UCSD-AML1 (cell line): ENCODE measurements around the gene NPM1.
"Not testable (repeated sequence)": the region's sequence is repeated elsewhere in the genome, so short reads cannot be mapped to it uniquely, and the experiment has no call there.

Experiments
- DNase-seq: peaks from one replicate; lab custom pipeline; 2025; ENCODE audit not compliant: unreplicated experiment; lab: John Stamatoyannopoulos, UW

The NPM1 gene

GRCh38 chr5:171412186-171412585 is 24.5 kb downstream of the NPM1 start:
- no peak for DNase-seq

GRCh38 chr5:171413153-171413910 is 25.7 kb downstream of the NPM1 start:
- no peak for DNase-seq

DNA sequence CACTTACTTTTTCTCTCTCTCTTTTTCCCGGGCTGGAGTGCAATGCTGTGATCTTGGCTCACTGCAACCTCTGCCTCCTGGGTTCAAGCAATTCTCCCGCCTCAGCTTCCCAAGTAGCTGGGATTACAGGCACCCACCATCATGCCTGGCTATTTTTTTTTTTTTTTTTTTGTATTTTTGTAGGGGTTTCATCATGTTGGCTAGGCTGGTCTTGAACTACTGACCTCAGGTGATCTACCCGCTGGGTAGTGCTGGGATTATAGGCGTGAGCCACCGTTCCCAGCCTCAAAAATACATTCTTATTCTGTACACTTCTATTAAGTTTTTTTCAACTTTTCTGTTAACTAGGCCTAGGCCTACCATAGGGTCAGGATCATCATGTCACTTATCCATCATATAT is 26.3 kb downstream of the NPM1 start:
- DNase-seq: not testable (repeated sequence)

DNA sequence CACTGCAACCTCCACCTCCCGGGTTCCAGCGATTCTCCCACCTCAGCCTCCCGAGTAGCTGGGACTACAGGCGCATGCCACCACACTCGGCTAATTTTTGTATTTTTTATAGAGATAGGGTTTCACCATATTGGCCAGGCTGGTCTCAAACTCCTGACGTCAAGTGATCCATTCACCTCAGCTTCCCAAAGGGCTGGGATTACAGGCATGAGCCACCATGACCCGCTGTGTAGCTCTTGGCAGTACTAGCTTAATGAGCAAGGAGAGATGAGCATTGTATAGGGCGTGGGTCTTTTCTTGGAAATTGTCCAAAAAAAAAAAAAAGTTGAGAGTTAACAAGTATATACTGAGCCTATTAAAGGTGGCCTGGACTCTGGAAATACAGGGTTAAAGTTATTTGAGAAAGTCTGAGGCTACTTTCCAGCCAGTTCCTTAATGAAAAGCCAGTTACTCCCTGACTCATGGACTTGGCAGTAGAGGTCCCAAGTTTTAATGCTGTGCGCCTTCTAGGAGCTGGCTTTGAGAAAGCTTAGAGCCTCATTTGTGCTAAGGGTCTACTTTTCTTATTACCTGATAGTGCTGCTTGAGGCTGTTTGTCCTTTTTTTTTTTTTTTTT is 27.6 kb downstream of the NPM1 start:
- DNase-seq: no peak

- no peak for DNase-seq
Measured at GRCh38 chr5:171416160-171417049, 28.8 kb downstream of the NPM1 start.

DNA sequence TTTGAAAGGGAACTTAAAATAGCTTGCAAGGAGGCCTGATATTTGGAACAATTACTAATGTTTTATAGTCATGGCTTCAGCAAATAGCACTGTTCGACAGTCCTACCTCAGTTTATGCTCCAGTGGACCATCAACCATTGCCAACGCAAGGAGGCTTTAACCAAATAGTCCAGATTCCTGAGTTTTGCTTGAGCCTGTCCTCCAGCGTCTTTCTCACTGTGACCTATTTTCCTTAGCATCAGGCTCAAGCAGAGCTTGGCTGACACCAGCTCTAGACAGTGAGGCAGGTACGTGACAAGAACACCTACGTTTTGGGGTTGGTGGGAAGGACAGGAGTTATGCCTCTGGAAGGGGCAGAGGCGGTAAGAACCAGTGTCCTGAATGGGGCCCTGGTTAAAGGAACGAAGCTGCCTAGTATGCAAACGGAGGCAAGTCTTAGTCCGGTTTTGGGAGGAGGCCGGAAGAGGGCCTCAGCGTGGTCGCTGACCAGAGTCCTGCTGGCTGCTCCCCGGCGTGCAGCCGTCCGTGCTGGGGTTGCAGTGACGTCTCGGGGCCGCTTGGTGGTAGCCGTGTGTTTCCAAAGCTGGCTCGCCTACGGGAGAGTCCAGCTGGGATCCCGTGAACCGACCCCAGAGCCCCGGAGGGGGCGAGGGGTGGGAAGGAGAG is 30.8 kb downstream of the NPM1 start:
- DNase-seq: peak; percentile 69

DNA sequence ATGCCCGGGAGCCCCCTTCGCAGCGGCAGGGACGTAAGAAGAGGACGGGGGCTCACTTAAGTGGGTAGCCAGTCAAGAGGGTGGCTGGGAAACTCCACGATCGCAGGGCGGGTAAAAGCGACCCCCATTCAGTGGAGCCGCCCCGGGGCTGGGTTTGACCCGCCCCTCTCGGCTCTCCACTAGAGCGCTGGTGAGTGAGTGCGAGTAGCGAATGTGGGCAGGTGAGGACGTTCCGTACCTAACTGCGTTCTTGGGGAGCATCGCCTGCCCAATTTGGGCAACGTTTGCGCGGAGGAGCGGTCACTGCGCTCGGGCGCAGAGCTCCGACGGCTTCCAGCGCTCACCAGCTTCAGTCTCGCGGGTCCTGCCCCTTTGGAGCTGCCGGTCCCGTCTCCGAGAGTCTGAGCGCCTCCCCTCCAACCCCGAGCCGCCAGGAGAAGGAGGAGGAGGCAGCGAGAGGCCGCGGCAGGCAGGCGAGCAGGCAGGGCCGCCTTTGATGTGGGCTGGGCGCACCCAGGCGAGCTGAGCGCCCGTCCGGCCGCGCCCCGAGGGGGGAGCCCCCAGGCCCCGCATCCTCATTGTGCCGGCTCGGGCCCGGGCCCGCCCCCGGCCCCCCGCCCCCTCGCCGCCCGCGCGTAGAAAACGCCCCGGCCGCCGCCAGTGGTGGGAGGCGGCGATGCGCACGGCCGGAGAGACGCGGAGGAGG is 31.5 kb downstream of the NPM1 start, which contains the start of gene FGF18:
TSS of gene FGF18 (plus strand) at position 666 of the 706 bp plus-strand sequence. CDS start 553 bp downstream, outside the sequence.
- peak; percentile 25 for DNase-seq

DNA sequence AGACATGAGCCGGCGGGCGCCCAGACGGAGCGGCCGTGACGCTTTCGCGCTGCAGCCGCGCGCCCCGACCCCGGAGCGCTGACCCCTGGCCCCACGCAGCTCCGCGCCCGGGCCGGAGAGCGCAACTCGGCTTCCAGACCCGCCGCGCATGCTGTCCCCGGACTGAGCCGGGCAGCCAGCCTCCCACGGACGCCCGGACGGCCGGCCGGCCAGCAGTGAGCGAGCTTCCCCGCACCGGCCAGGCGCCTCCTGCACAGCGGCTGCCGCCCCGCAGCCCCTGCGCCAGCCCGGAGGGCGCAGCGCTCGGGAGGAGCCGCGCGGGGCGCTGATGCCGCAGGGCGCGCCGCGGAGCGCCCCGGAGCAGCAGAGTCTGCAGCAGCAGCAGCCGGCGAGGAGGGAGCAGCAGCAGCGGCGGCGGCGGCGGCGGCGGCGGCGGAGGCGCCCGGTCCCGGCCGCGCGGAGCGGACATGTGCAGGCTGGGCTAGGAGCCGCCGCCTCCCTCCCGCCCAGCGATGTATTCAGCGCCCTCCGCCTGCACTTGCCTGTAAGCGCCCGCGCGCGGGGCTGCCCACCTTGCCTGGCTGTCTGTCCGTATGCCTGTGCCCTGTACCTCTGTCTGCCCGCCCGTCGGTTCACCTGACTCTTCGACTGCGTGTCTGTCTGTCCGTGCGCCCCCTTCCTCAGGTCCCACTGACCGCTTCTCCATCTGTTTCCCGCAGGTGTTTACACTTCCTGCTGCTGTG is 32.2 kb downstream of the NPM1 start:
- peak; percentile 30 for DNase-seq

DNA sequence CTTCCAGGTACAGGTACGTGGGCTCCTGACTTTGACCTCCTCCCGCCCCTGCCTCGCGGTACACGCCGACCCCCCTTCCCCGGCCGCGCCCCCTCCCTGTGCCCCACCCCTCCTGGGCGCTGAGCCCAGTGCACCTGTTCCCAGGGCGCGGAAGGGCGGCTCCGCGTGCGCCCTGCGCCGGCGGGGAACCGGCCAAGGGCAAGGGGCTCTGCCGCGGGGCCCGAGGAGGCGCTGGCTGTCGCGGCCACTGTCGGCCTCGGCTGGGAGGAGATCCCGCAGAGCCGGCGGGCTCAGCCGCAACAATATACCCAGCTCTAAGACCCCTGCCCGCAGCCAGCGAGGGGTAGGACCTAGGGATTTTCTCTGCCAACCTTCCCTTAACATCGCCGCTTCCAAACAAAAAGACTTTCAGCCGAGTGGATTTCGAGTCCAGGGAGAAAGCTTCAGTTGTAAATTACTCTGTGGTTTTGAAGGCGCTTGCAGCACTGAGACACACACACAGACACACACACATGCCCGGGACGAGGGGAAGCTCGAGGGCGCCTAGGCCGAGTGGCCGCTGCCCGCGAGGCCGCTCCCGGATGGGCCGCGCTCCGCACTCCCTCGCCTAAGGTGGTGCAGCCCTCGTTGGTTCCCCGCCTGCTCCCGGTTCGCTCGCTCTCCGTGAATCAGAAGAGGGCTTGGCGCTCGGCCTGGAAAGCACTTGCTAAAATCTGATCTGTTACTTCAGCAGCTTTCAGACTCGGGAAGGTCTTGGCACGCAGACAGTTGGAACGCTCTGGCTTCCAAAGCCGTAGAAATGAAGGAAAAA is 33.0 kb downstream of the NPM1 start:
- DNase-seq: no peak

GRCh38 chr5:171421331-171422262 is 33.9 kb downstream of the NPM1 start:
- no peak for DNase-seq

DNA sequence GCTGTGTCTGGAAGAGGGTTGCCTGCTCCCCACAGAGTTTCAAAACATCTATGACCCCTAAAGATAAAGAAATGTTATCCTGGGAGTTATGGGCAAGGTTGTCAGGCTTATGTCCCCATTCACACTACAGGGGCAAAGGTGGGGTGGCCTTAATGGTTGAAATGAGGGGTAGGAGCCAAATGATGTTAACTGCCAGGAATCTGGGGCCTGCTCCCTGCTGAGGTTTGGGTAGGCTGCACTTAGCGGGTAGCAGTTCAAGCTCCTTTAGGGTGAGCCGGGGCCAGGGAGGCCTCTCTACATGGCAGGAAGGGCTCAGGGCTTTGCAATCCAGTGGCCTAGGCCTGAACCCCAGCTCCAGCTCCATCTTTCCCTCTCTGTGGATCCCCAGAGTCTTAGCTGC is 34.8 kb downstream of the NPM1 start:
- DNase-seq: no peak

GRCh38 chr5:171422902-171423663 is 35.4 kb downstream of the NPM1 start:
- no peak for DNase-seq

DNA sequence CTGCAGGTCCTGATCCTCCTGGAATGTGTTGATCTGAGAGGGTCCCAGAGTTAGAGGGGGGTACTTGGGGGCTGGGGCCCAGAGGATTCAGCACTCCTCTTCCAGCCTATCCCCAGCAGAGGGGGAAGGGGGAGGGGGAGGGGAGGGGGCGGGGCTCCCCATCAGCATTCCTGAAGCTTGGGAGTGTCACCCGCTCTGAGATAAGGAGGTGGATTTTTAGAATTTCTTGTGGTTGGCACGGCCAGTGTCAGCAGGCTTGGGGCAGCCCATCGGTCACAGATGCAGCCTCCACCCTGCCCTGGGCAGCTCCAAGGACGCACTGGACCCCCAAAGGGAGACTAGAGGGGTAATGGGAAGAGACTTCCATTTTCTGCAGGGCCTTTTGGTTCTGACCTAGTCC is 37.1 kb downstream of the NPM1 start:
- DNase-seq: no peak

GRCh38 chr5:171425596-171426244 is 38.1 kb downstream of the NPM1 start:
- no peak for DNase-seq

GRCh38 chr5:171426266-171426665 is 38.6 kb downstream of the NPM1 start:
- no peak for DNase-seq

DNA sequence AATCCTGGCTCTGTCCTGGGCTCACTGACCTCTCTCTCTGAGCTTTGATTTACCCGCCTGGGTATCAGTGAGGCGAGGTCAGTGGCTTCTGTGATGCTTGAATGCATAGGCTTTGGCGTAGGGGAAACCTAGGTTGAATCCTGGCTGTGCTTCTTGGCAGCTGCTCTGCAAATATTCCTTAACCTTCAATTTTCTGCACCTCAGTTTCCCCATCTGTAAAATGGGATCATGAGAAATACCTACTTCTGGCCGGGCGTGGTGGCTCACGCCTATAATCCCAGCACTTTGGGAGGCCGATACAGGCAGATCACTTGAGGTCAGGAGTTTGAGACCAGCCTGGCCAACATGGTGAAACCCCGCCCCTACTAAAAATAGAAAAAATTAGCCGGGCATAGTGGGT is 39.0 kb downstream of the NPM1 start:
- DNase-seq: no peak
